NCI-H1092 treated with DMSO at 0.1 percent for 48 hours (cell line): ENCODE measurements around the gene ISL1.
A peak's percentile ranks its signal among the peaks of the same experiment; 100 is the strongest.

ENCODE experiments used
- DNase-seq: peaks from one replicate; lab custom pipeline; 2025; lab: John Stamatoyannopoulos, UW

Gene ISL1

GRCh38 chr5:51386916-51387883, 4.0 kb downstream of the ISL1 start:
- peak; percentile 59 for DNase-seq

GRCh38 chr5:51387884-51388275, 4.6 kb downstream of the ISL1 start:
- DNase-seq, result peak; percentile 81

- DNase-seq, result peak; percentile 57
Measured at GRCh38 chr5:51388488-51389287, 5.4 kb downstream of the ISL1 start.

GRCh38 chr5:51389288-51389576, 6.0 kb downstream of the ISL1 start:
- DNase-seq, result no peak

GRCh38 chr5:51389577-51390463, 6.6 kb downstream of the ISL1 start:
- DNase-seq, result peak; percentile 43

GRCh38 chr5:51391175-51391574, 7.9 kb downstream of the ISL1 start:
- peak; percentile 13 for DNase-seq

GRCh38 chr5:51392689-51393199, 9.5 kb downstream of the ISL1 start:
- DNase-seq, result no peak

- no peak for DNase-seq
Measured at GRCh38 chr5:51394609-51395008, 11.4 kb downstream of the ISL1 start.

- no peak for DNase-seq
Measured at GRCh38 chr5:51395245-51395644, 12.0 kb downstream of the ISL1 start.

- DNase-seq, result no peak
Measured at GRCh38 chr5:51395666-51396356, 12.6 kb downstream of the ISL1 start.

GRCh38 chr5:51396797-51397196, 13.5 kb downstream of the ISL1 start:
- DNase-seq, result no peak

- no peak for DNase-seq
Measured at GRCh38 chr5:51397996-51398395, 14.7 kb downstream of the ISL1 start.

- DNase-seq, result no peak
Measured at GRCh38 chr5:51398875-51399642, 15.8 kb downstream of the ISL1 start.

- no peak for DNase-seq
Measured at GRCh38 chr5:51399643-51400006, 16.4 kb downstream of the ISL1 start.

- no peak for DNase-seq
Measured at GRCh38 chr5:51404255-51404654, 21.0 kb downstream of the ISL1 start.

- DNase-seq, result no peak
Measured at GRCh38 chr5:51411921-51412325, 28.7 kb downstream of the ISL1 start.

- no peak for DNase-seq
Measured at GRCh38 chr5:51414516-51414915, 31.3 kb downstream of the ISL1 start.

GRCh38 chr5:51416149-51416548, 32.9 kb downstream of the ISL1 start:
- DNase-seq, result no peak

- no peak for DNase-seq
Measured at GRCh38 chr5:51433052-51433710, 49.9 kb downstream of the ISL1 start.

GRCh38 chr5:51439232-51439631, 56.0 kb downstream of the ISL1 start:
- DNase-seq, result no peak
